ENCODE measurements around the gene KRT23. TPM values are rescaled to one million over a fixed set of nuclear protein-coding genes. Genes with fewer than 3 reads are reported as not detected.

KRT23 gene
- total RNA-seq, 2 donors from 2014 or later: 0.50 TPM; not detected in 1

DNA sequence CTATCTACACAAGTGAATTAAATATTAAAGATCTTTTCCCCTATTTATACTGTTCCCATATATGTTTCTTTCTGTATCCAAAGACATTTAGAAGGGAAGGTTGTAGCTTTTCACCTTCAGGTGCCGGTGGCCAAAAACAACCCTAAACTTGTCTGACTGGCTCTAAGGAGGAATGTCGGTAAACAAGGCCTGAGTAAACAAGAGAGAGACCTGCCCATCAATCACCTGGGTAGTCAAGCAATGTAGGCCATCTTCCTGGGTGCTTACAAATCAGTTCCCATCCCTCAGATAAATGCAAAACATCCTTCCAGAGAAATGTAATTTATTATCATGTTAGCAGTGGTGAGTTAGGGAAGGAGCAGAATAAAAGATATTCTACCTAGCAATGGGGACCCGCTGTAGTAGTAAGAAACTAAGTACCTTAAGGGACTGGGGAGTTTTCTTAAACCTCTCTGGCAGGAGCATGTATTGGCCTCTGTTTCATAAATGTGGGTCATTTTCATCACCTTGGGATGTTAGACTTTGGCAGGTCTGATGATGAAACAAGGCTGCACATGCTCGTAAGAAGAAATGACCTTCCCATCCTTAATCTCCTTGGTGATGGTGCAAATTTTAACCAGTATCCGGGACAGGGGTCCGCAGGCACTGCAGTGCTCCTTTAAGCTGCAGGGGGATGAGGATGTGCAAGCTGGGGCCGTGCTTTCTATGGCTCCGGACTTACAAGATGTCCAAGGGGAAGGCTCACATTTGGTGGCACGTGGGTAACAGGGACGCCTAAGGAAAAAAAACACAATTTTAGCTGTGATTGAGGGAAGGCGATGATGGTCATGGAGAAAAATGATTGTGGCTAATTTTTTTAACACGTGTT is 20.9 kb upstream of the KRT23 start:
- H3K4me3 Mint-ChIP-seq: no peak overlapping the region
- H3K9me3 Mint-ChIP-seq: no peaks in the 10 kb centered on the region
- ATAC-seq (replicated peaks): no peak
- H3K36me3 Mint-ChIP-seq (ENCODE audit: low read depth): no peaks in the 10 kb centered on the region
- H3K27ac Mint-ChIP-seq: no peak overlapping the region
- no peaks in the 10 kb centered on the region for H3K4me1 Mint-ChIP-seq
- peaks cover 27% of the 10 kb centered on the region for H3K27me3 Mint-ChIP-seq

DNA sequence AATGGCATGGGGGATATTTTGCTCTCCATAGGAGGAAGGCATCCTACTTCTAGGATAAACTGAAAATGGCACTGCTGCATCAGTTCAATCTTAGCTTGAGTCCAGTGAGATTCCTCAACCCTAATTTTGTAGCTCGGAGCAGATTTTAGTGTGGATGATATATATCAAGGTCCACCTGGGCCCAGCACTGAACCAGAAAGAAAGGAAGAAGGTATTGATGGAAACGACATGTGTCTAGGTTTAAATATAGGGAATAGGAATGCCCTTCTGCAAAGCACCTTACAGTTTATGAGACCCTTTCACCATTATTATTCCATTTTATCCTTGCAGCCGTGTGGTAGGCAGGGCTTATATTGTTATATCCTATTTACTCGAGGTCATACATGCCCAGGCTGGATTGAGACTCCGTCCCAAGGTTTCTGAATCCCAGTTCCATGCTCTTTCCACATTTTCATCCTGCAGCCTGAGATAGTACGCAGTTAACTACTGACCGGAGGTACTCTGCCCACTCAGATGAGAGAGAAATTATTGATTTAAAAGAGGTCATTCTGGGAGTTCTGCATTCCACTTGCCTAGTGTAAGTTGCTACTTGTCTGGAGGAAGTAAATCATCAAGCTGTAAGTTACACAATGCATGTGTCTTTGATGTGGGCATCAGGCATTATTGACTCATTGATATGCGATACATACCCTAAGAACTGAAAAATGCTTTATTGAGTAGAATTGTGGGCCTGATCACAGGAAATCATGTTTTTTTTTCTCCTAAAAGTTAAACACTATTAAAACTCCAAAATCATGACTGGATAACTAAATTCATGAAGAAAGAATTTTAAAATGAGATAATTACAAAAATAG is 19.2 kb upstream of the KRT23 start:
- Mint-ChIP-seq H3K4me3 (no peak overlapping the region), H3K4me1 (no peaks in the 10 kb centered on the region), H3K27me3 (peaks cover 28% of the 10 kb centered on the region), H3K9me3 (no peaks in the 10 kb centered on the region), H3K36me3 (ENCODE audit: low read depth) (no peaks in the 10 kb centered on the region), H3K27ac (no peak overlapping the region)
- no peak for ATAC-seq (replicated peaks)

DNA sequence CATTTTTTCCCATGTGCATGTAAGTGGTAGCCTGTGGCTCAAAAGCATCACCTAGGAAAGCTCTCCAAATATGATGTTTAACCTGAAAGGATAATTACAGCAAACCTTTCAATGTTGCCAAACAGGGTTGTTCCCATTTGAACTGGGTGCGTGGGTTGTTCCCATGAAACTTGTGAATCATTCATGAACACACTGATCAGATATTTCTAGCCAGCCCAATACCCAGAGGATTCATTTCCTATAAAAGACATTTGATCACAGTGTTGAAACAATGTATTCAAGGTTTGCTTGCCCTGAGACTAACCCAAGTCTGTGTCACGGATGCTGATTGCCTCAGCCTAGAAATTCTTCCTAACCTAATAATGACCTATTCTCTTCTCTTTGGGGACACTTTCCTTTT is 16.4 kb upstream of the KRT23 start:
- H3K27ac Mint-ChIP-seq: no peak overlapping the region
- no peak overlapping the region for H3K4me3 Mint-ChIP-seq
- ATAC-seq (replicated peaks): peak; percentile 57
- peaks cover 34% of the 10 kb centered on the region for H3K27me3 Mint-ChIP-seq
- H3K4me1 Mint-ChIP-seq: no peaks in the 10 kb centered on the region
- H3K36me3 Mint-ChIP-seq (ENCODE audit: low read depth): no peaks in the 10 kb centered on the region
- no peaks in the 10 kb centered on the region for H3K9me3 Mint-ChIP-seq

DNA sequence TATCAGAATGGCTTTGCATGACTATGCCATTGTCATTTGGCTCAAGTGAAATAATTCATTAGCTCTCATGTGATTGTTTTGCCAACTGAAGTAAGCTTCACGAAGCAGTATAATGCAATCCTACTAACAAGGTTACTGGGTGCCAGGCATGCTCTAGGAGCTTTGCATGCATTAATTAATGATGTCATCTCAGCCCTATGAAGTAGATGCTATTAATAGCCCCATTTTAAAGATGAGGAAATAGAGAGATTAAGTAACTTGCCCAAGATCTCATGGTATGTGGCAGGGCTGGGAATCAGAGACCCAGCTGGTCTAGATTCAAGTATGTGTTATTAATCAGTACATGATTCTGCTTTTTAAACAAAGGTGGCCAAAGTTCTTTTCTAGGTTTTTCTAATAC is 15.2 kb upstream of the KRT23 start:
- Mint-ChIP-seq H3K27ac (no peak overlapping the region), H3K27me3 (peaks cover 43% of the 10 kb centered on the region), H3K4me3 (no peak overlapping the region), H3K9me3 (no peaks in the 10 kb centered on the region), H3K36me3 (ENCODE audit: low read depth) (no peaks in the 10 kb centered on the region), H3K4me1 (no peaks in the 10 kb centered on the region)
- no peak for ATAC-seq (replicated peaks)

DNA sequence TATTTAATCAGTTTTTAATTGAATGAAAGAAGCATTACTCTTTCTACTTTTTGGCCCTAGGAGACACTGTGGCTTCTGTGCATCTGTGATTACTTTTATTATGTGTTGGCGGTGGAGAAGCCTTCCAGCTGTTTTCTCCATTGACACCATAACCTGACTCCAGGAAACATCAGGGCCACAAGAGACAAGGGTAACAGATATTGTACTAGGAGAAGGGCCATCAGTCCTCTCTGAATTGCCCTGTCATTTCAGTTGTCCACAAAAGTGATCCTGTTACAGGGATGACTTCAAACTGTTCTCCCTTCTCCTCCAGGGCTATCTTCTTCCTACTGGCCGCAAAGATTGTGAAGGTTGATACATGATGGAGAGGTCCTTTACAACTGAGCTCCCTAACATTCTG is 14.7 kb upstream of the KRT23 start:
- H3K4me1 Mint-ChIP-seq: no peaks in the 10 kb centered on the region
- no peak for ATAC-seq (replicated peaks)
- no peak overlapping the region for H3K27ac Mint-ChIP-seq
- H3K9me3 Mint-ChIP-seq: no peaks in the 10 kb centered on the region
- H3K27me3 Mint-ChIP-seq: peaks cover 43% of the 10 kb centered on the region
- no peaks in the 10 kb centered on the region for H3K36me3 Mint-ChIP-seq (ENCODE audit: low read depth)
- no peak overlapping the region for H3K4me3 Mint-ChIP-seq

DNA sequence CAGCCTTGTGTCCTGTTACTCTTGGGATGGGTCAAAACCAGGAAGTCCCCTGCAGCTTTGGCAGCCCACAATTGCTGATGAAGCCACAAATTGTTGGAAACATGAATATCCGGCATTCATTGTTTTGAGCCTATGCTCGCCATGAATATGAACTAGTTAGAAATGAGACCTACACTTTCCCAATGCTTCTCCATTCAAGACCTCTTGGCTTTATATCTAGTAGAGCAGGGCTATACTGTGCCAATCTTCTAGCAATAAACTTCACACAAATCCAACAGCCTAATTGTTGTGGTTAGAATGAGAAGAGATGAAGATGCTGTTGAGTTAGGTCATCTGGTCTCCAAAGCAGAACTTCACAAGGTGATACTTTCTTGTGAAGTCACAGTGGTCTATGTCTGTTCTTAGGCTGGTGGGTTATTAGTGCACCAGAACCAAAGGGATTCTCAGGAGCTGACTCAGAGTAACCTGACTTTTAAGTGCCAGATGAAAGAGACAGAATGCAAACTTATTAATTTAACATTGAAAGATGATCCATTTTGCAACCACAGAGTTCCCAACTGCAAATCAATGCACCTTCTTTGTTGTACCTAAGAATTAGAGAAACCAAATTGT is 13.7 kb upstream of the KRT23 start:
- Mint-ChIP-seq H3K4me1 (no peaks in the 10 kb centered on the region), H3K27ac (no peak overlapping the region), H3K36me3 (ENCODE audit: low read depth) (no peaks in the 10 kb centered on the region), H3K9me3 (no peaks in the 10 kb centered on the region), H3K4me3 (no peak overlapping the region), H3K27me3 (peaks cover 46% of the 10 kb centered on the region)
- no peak for ATAC-seq (replicated peaks)

DNA sequence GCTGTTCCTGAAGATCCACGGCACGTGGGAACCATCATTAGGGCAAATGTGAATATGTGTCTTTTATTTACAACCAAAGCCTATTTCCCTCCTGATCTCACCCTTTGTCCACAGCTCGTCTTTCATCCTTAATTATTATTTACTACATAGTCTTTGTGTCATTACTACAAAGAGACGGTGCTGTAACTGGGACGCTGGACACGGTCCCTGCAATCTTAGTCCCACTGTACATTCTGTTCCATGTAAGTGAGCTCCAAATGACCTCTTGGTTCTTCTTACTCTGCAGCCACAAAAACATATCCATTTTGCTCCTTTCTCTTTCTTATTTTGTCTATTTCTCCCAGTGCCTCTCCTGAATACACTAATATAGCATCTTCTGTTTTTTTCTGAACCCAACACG is 12.7 kb upstream of the KRT23 start:
- Mint-ChIP-seq H3K4me1 (no peaks in the 10 kb centered on the region), H3K27ac (no peak overlapping the region), H3K36me3 (ENCODE audit: low read depth) (no peaks in the 10 kb centered on the region), H3K4me3 (no peak overlapping the region), H3K9me3 (no peaks in the 10 kb centered on the region), H3K27me3 (peaks cover 47% of the 10 kb centered on the region)
- no peak for ATAC-seq (replicated peaks)

DNA sequence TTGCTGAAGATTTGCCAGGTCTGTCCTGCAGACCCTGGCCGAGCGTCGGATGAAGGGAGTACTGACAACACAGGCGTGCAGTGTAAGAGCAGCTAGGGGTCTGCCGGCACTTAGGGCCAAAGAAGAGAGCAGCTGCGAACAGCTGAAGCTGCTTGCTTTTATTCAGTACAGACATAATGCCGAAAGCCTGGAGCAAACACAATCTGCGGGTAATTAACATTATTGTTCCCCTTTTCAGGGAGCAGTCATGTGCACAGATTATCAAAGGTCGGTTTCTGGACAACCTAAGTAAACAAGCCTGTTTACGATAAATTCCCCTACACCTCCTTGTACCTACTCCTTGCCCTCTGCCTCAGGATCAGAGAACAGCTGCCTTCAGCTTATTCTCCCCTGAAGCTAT is 12.0 kb upstream of the KRT23 start:
- Mint-ChIP-seq H3K4me3 (no peak overlapping the region), H3K27me3 (peaks cover 41% of the 10 kb centered on the region), H3K4me1 (no peaks in the 10 kb centered on the region), H3K36me3 (ENCODE audit: low read depth) (no peaks in the 10 kb centered on the region), H3K27ac (no peak overlapping the region), H3K9me3 (no peaks in the 10 kb centered on the region)
- ATAC-seq (replicated peaks): no peak

DNA sequence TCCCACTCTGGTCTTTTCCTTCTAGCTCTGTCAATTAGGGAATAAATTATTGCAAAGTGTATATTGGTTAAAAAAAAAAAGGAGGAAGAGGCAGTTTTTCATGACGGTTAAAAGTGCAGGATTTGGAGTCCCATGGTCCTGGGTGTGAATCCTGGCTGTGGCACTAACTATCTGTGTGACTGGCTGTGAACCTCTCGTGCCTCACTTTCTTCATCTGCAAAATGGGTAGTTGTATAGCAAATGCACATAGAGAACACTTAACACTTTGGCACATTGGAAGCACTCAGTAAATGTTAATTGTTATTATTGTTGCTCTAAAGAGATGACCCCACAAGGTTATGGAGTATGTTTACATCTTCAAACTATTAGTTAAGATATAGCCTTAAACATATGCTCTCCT is 10.5 kb upstream of the KRT23 start:
- Mint-ChIP-seq H3K27me3 (peaks cover 44% of the 10 kb centered on the region), H3K4me3 (no peak overlapping the region)

DNA sequence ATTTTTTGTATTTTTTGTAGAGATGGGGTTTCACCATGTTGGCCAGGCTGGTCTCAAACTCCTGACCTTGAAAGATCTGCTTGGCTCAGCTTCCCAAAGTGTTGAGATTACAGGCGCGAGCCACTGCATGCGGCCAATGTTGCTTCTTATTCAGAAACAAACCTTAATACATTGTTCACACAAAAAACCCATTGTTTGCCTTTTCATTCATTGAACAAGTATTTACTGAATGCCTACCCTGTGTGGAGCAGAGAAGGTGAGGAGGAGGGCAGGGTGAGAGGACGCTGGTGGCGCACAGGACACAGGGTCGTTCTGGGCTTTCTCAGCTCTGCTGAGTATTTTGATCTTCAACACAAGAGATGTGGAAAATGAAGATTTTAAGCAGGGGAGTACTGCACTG is 8.0 kb upstream of the KRT23 start:
- Mint-ChIP-seq H3K4me3 (no peak overlapping the region), H3K27ac (no peak overlapping the region), H3K4me1 (peaks cover 3% of the 10 kb centered on the region), H3K36me3 (ENCODE audit: low read depth) (no peaks in the 10 kb centered on the region), H3K9me3 (no peaks in the 10 kb centered on the region), H3K27me3 (peaks cover 44% of the 10 kb centered on the region)
- no peak for ATAC-seq (replicated peaks)

More for the DNA sequence above, 10.5 kb upstream of the KRT23 start:
- Mint-ChIP-seq H3K4me1 (no peaks in the 10 kb centered on the region), H3K9me3 (no peaks in the 10 kb centered on the region), H3K27ac (no peak overlapping the region), H3K36me3 (ENCODE audit: low read depth) (no peaks in the 10 kb centered on the region)
- no peak for ATAC-seq (replicated peaks)

DNA sequence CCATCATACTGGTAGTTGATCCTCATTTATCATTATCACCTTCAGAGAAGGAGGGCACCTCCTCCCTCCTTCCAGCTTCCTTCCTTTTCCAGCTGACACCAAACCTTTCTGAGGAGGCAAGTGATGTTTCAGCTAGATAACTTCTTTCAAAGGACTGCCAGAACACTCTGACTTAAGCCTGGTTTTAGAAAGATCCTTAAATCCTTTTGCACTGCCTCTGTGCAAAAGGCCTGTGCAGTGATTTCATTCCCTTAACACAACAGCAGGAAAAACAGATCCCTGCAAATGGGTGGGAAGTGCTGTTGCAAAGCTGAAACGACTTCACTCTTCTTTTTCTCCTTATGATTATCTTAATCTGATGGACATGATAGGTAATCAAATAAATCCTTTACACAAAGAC is 7.1 kb upstream of the KRT23 start:
- no peak overlapping the region for H3K4me3 Mint-ChIP-seq
- H3K36me3 Mint-ChIP-seq (ENCODE audit: low read depth): no peaks in the 10 kb centered on the region
- ATAC-seq (replicated peaks): no peak
- H3K4me1 Mint-ChIP-seq: peaks cover 3% of the 10 kb centered on the region
- H3K27me3 Mint-ChIP-seq: peaks cover 41% of the 10 kb centered on the region
- H3K27ac Mint-ChIP-seq: no peak overlapping the region
- H3K9me3 Mint-ChIP-seq: no peaks in the 10 kb centered on the region

DNA sequence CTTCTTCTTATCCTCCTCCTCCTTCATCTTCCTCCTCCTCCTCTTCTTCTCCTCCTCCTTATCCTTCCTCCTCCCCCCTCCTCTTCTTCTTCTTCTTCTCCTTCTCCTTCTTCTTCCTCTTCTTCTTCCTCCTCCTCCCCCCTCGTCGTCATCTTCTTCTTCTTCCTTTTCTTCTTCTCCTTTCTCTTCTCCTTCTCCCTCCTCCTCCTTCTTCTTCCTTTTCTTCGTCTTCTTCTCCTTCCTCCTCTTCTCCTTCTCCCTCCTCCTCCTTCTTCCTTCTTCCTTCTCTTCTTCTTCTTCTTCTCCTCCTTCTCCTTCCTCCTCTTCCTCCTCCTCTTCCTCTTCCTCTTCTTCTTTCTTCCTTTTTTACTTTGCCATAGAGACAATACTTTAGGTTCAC is 5.1 kb upstream of the KRT23 start:
- Mint-ChIP-seq H3K4me1 (peaks cover 3% of the 10 kb centered on the region), H3K27me3 (peaks cover 27% of the 10 kb centered on the region), H3K27ac (no peak overlapping the region), H3K9me3 (no peaks in the 10 kb centered on the region), H3K36me3 (ENCODE audit: low read depth) (no peaks in the 10 kb centered on the region), H3K4me3 (no peak overlapping the region)
- ATAC-seq (replicated peaks): no peak

DNA sequence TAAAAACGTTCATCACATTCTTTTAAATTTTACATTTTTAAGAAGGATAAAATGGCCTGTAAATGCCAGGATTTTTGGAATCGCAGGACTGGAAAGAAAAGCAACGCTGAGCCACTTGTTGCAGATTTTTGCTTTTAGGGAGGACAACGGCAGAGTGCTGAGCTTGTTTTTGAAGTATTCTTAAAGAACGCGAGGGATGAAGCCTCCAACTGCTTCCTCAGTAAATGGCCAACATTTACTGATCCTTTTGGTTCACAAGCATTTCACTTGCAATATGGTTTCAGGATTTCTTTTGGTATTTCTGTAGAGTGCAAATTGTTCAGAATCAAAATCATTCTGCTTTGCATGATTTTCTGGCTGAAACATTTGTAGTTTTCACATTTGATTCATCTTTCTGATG is 2.8 kb upstream of the KRT23 start:
- Mint-ChIP-seq H3K36me3 (ENCODE audit: low read depth) (no peaks in the 10 kb centered on the region), H3K27me3 (peaks cover 21% of the 10 kb centered on the region), H3K27ac (no peak overlapping the region), H3K4me3 (no peak overlapping the region), H3K9me3 (no peaks in the 10 kb centered on the region), H3K4me1 (peaks cover 3% of the 10 kb centered on the region)
- no peak for ATAC-seq (replicated peaks)

DNA sequence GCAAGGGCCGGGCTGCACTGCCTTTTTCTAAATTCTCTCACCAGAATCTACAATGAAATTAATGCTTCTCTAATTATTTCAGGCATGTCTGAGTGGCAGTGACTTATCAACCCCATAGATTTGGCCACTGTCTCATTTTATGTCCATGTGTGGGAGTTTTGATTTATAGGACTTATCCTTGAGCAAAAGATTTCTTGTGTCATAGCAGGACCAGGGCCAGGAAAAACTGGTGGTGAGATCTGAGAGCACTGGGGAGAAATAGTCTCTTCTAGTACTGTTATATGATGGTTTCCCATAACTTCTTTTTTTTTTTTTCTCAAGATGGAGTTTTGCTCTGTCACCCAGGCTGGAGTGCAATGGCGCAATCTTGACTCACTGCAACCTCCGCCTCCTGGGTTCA is 1.5 kb upstream of the KRT23 start:
- Mint-ChIP-seq H3K27me3 (peaks cover 23% of the 10 kb centered on the region), H3K4me1 (peaks cover 3% of the 10 kb centered on the region), H3K9me3 (no peaks in the 10 kb centered on the region), H3K36me3 (ENCODE audit: low read depth) (no peaks in the 10 kb centered on the region), H3K27ac (no peak overlapping the region), H3K4me3 (no peak overlapping the region)
- ATAC-seq (replicated peaks): no peak

DNA sequence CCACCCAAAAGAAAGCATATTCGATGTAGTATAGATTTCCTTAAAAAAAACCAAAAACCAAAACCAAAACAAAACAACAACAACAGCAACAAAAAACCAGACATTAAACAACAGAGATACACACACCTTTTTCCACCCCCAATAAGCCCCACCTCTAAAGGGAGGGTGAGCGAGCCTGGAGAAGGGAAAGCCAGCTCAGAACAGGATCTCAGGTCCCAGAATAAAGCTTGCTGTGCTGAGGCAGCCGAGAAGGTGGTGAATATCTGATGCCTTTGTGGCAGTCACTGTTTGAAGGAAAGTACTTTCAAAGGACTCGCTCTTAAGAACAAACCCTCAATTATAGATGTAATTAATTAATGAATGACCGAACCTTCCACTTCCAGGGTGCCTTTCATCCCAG is 470 bp downstream of the KRT23 start:
- ATAC-seq (replicated peaks): no peak

More for the DNA sequence above, 470 bp downstream of the KRT23 start:
- H3K27ac Mint-ChIP-seq: no peak overlapping the region
- peaks cover 16% of the 10 kb centered on the region for H3K27me3 Mint-ChIP-seq
- no peaks in the 10 kb centered on the region for H3K36me3 Mint-ChIP-seq (ENCODE audit: low read depth)
- no peak overlapping the region for H3K4me3 Mint-ChIP-seq
- H3K9me3 Mint-ChIP-seq: no peaks in the 10 kb centered on the region
- H3K4me1 Mint-ChIP-seq: no peaks in the 10 kb centered on the region

All from activated T-helper 17 cell treated with anti-CD3 and anti-CD28 coated beads, Interleukin-2, amount 50 U/mL, for 72 hours (primary cell).